HEK293 (cell line): ENCODE measurements around the gene HES7.

Experiments used
- CTCF ChIA-PET: fragments of 350-600 bp; formaldehyde crosslinking; extraction: SDS; loops from one replicate; lab custom pipeline; 2021; ENCODE audit warnings: antibody characterized with exemption; lab: Yijun Ruan, JAX
- POLR2A ChIA-PET: fragments of 300-600 bp; formaldehyde crosslinking; extraction: SDS; loops from one replicate; lab custom pipeline; 2020; ENCODE audit warnings: antibody characterized with exemption, inconsistent platforms; lab: Yijun Ruan, JAX
- H3K27ac ChIP-seq: fragments of 200-500 bp; sonication (Bioruptor generic); 2 replicates; pipeline ENCODE4 v1.5.1; 2014; ENCODE audit warnings: low read depth, low read length, control low read depth, inconsistent platforms; ENCODE audit errors: extremely low read depth
- H3K36me3 ChIP-seq, 2 experiments: fragments of 200-500 bp in 1 of 2; sonication (Bioruptor generic) in 1 of 2; 1 replicate in 1 of 2; 2 replicates in 1 of 2; pipeline ENCODE4 v1.5.1; 2014 to 2017; ENCODE audit warnings: inconsistent platforms in 2 of 2, low read length in 2 of 2; ENCODE audit not compliant: control insufficient read depth in 2 of 2, insufficient read depth in 1 of 2
- H3K4me1 ChIP-seq: fragments of 200-500 bp; sonication (Bioruptor generic); 2 replicates; pipeline ENCODE4 v1.5.1; 2014; ENCODE audit warnings: mild to moderate bottlenecking, low read length, inconsistent platforms; ENCODE audit not compliant: control insufficient read depth, insufficient read depth
- H3K4me3 ChIP-seq: 2 replicates; pipeline ENCODE4 v1.5.1; 2011; ENCODE audit warnings: low read depth, mild to moderate bottlenecking, control low read depth, low read length, moderate library complexity
- H3K9me3 ChIP-seq: fragments of 200-500 bp; sonication (Bioruptor generic); 2 replicates; pipeline ENCODE4 v1.5.1; 2014; ENCODE audit warnings: low read depth, low read length, inconsistent platforms; ENCODE audit not compliant: control insufficient read depth, insufficient read depth
- BCL11A ChIP-seq: fragments of 450-650 bp; formaldehyde crosslinking; IDR thresholded peaks from 2 replicates; pipeline ENCODE4 v1.5.1; 2016; ENCODE audit warnings: low read depth, missing biosample characterization, missing genetic modification characterization
- GLI4 ChIP-seq: fragments of 450-650 bp; formaldehyde crosslinking; IDR thresholded peaks from 2 replicates; pipeline ENCODE4 v1.5.1; 2016; ENCODE audit warnings: missing biosample characterization, missing genetic modification characterization
- GLIS1 ChIP-seq: fragments of 450-650 bp; formaldehyde crosslinking; IDR thresholded peaks from 2 replicates; pipeline ENCODE4 v1.5.1; 2016; ENCODE audit warnings: missing biosample characterization, missing genetic modification characterization
- MEIS1 ChIP-seq: sonication (generic); formaldehyde crosslinking; IDR thresholded peaks from 2 replicates; pipeline ENCODE4 v1.8.1; 2022; ENCODE audit warnings: missing genetic modification reagents, mild to moderate bottlenecking, borderline replicate concordance
- PRDM10 ChIP-seq: fragments of 450-650 bp; formaldehyde crosslinking; IDR thresholded peaks from 2 replicates; pipeline ENCODE4 v1.5.1; 2016; ENCODE audit warnings: missing biosample characterization, missing genetic modification characterization
- REST ChIP-seq: fragments of 450-650 bp; formaldehyde crosslinking; IDR thresholded peaks from 2 replicates; pipeline ENCODE4 v1.5.1; 2016; ENCODE audit warnings: missing biosample characterization, missing genetic modification characterization
- ZBTB17 ChIP-seq: fragments of 450-650 bp; formaldehyde crosslinking; IDR thresholded peaks from 2 replicates; pipeline ENCODE4 v1.5.1; 2016; ENCODE audit warnings: missing biosample characterization, missing genetic modification characterization
- ZBTB26 ChIP-seq: fragments of 450-650 bp; formaldehyde crosslinking; optimal IDR thresholded peaks from 2 replicates; pipeline ENCODE3; 2016; ENCODE audit warnings: missing biosample characterization, mild to moderate bottlenecking, missing genetic modification characterization
- ZBTB48 ChIP-seq: fragments of 450-650 bp; formaldehyde crosslinking; IDR thresholded peaks from 2 replicates; pipeline ENCODE4 v1.5.1; 2016; ENCODE audit warnings: missing biosample characterization, missing genetic modification characterization
- ZFHX2 ChIP-seq: fragments of 450-650 bp; formaldehyde crosslinking; conservative IDR thresholded peaks from 2 replicates; pipeline ENCODE4 v1.5.1; 2016; ENCODE audit warnings: missing biosample characterization, missing genetic modification characterization
- ZFP69B ChIP-seq: fragments of 450-650 bp; formaldehyde crosslinking; IDR thresholded peaks from 2 replicates; pipeline ENCODE4 v1.5.1; 2016; ENCODE audit warnings: missing biosample characterization, missing genetic modification characterization
- ZNF324 ChIP-seq: fragments of 450-650 bp; formaldehyde crosslinking; IDR thresholded peaks from 2 replicates; pipeline ENCODE4 v1.5.1; 2016; ENCODE audit warnings: missing biosample characterization, missing genetic modification characterization
- ZNF398 ChIP-seq: fragments of 450-650 bp; formaldehyde crosslinking; IDR thresholded peaks from 2 replicates; pipeline ENCODE4 v1.5.1; 2017; ENCODE audit warnings: missing biosample characterization, missing genetic modification characterization
- ZNF514 ChIP-seq: fragments of 450-650 bp; formaldehyde crosslinking; IDR thresholded peaks from 2 replicates; pipeline ENCODE4 v1.5.1; 2016; ENCODE audit warnings: missing biosample characterization, missing genetic modification characterization
- ZNF518A ChIP-seq: fragments of 450-650 bp; formaldehyde crosslinking; conservative IDR thresholded peaks from 2 replicates; pipeline ENCODE4 v1.5.1; 2016; ENCODE audit warnings: low read depth, missing biosample characterization, missing genetic modification characterization
- ZNF561 ChIP-seq: fragments of 450-650 bp; IDR thresholded peaks from 2 replicates; pipeline ENCODE4 v1.5.1; 2018; ENCODE audit warnings: missing biosample characterization, missing genetic modification characterization, borderline replicate concordance
- ZNF580 ChIP-seq: fragments of 450-650 bp; formaldehyde crosslinking; IDR thresholded peaks from 2 replicates; pipeline ENCODE4 v1.5.1; 2016; ENCODE audit warnings: missing biosample characterization, missing genetic modification characterization
- ZNF692 ChIP-seq: fragments of 450-650 bp; formaldehyde crosslinking; IDR thresholded peaks from 2 replicates; pipeline ENCODE4 v1.5.1; 2016; ENCODE audit warnings: missing biosample characterization, missing genetic modification characterization
- ZNF777 ChIP-seq: fragments of 450-650 bp; formaldehyde crosslinking; IDR thresholded peaks from 2 replicates; pipeline ENCODE4 v1.5.1; 2017; ENCODE audit warnings: missing biosample characterization, missing genetic modification characterization, borderline replicate concordance
- ZNF792 ChIP-seq: fragments of 450-650 bp; formaldehyde crosslinking; IDR thresholded peaks from 2 replicates; pipeline ENCODE4 v1.5.1; 2016; ENCODE audit warnings: missing biosample characterization, missing genetic modification characterization

The HES7 gene

GRCh38 chr17:8110456-8110804 lies 13.5 kb downstream of the HES7 start:
- Histone ChIP-seq H3K4me1 (no peaks in the 10 kb centered on the region), H3K4me3 (no peak overlapping the region)
- POLR2A ChIA-PET, result interaction anchor here (0.5 to 1.6 kb wide), 3 partner anchors 9 to 100 kb away, joined by 3 to 6 read pairs (median 6); partner anchors contain the start of gene AURKB
- TF ChIP-seq ZFHX2, result 0 out of 2 replicates have a peak, but pooled peaks have one; percentile 48
- TF ChIP-seq ZNF692 (tag by site-specific recombination), result no peak
- no peak for TF ChIP-seq ZNF777 (tag by site-specific recombination)
- no peak for TF ChIP-seq ZFP69B (tag by site-specific recombination)
- TF ChIP-seq ZNF514 (tag by site-specific recombination), result no peak
- no peak for TF ChIP-seq ZBTB48 (tag by site-specific recombination)
- TF ChIP-seq MEIS1, result no peak
- TF ChIP-seq ZNF518A (tag by site-specific recombination), result no peak
- no peak for TF ChIP-seq BCL11A (tag by site-specific recombination)
- TF ChIP-seq ZBTB26, result no peak
- no peak for TF ChIP-seq ZBTB17 (tag by site-specific recombination)
- no peak for TF ChIP-seq GLI4
- no peak for TF ChIP-seq REST (tag by site-specific recombination)
- 0 out of 2 replicates have a peak, but pooled peaks have one; percentile 6 for TF ChIP-seq ZNF324
- peak; percentile 43; the same call in 1 of the 2 replicates for TF ChIP-seq ZNF398
- peak; percentile 35; the same call in 1 of the 2 replicates for TF ChIP-seq GLIS1 (tag by site-specific recombination)
- TF ChIP-seq ZNF580 (tag by site-specific recombination), result no peak
- TF ChIP-seq ZNF792 (tag by site-specific recombination), result no peak
- TF ChIP-seq PRDM10, result no peak
- TF ChIP-seq ZNF561 (tag by site-specific recombination), result no peak

More at GRCh38 chr17:8110456-8110804, 13.5 kb downstream of the HES7 start:
- H3K27ac ChIP-seq, result no peak overlapping the region
- no peaks in the 10 kb centered on the region for H3K9me3 ChIP-seq
- no peaks in the 10 kb centered on the region for H3K36me3 ChIP-seq
- CTCF ChIA-PET, result interaction anchor here (0.5 to 16.9 kb wide), 28 partner anchors 9 to 760 kb away, joined by 3 to 561 read pairs (median 4); partner anchors contain the start of genes ALOX12B, ALOXE3, BORCS6 and HES7
